Measurements from ENCODE around the gene SLC6A3. TPM values are rescaled to one million over a fixed set of nuclear protein-coding genes. Genes with fewer than 3 reads are reported as not detected.

SLC6A3 gene
- total RNA-seq, 1 donor from 2014 or later, result not detected

DNA sequence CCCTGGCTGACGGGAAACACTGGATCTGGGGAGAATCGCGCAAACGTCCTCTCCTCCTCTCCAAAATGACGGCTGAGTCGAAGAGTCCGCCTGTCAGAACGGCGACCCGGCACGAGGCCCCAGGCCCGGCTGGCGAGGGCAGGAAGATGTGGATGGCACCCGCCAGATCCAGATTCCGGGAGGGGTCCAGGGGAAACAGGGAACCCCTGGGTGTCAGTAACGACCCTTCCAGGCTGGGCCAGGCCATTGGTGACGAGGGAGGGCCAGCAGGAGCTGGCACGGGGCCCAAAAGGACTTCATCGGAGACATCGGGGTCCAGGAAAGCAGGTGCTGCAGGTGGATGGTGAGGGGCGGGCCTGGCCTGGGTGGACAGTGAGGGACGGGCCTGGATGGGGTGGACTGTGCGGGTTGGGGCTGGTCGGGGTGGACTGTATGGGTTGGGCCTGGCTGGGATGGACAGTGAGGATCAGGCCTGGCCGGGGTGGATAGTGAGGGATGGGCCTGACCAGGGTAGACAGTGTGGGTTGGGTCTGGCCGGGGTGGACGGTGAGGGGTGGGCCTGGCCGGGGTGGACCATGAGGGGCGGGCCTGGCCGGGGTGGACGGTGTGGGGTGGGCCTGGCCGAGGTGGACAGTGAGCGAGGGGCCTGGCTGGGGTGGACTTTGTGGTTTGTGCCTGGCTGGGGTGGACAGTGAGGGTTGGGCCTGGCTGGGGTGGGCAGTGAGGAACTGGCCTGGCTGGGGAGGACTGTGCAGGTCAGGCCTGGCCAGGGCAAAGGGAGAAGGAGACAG lies 14.0 kb downstream of the SLC6A3 start:
- TF ChIP-seq, protein P1, sequence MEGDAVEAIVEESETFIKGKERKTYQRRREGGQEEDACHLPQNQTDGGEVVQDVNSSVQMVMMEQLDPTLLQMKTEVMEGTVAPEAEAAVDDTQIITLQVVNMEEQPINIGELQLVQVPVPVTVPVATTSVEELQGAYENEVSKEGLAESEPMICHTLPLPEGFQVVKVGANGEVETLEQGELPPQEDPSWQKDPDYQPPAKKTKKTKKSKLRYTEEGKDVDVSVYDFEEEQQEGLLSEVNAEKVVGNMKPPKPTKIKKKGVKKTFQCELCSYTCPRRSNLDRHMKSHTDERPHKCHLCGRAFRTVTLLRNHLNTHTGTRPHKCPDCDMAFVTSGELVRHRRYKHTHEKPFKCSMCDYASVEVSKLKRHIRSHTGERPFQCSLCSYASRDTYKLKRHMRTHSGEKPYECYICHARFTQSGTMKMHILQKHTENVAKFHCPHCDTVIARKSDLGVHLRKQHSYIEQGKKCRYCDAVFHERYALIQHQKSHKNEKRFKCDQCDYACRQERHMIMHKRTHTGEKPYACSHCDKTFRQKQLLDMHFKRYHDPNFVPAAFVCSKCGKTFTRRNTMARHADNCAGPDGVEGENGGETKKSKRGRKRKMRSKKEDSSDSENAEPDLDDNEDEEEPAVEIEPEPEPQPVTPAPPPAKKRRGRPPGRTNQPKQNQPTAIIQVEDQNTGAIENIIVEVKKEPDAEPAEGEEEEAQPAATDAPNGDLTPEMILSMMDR (IDR thresholded peaks at IDR 0.05; ENCODE audit: borderline replicate concordance), result no peak
- no peaks in the 10 kb centered on the region for H3K36me3 ChIP-seq
- H3K27me3 ChIP-seq (ENCODE audit: low read depth), result peaks cover 6% of the 10 kb centered on the region
- H3K27ac ChIP-seq (replicated peaks), result no peak overlapping the region
- H3K4me1 ChIP-seq, result no peaks in the 10 kb centered on the region
- no peak overlapping the region for H3K4me3 ChIP-seq
- H3K9me3 ChIP-seq (replicated peaks), result peaks cover 43% of the 10 kb centered on the region
- DNase-seq, result no peak
- intact Hi-C loops (cut with micrococcal nuclease), result no loop called here

DNA sequence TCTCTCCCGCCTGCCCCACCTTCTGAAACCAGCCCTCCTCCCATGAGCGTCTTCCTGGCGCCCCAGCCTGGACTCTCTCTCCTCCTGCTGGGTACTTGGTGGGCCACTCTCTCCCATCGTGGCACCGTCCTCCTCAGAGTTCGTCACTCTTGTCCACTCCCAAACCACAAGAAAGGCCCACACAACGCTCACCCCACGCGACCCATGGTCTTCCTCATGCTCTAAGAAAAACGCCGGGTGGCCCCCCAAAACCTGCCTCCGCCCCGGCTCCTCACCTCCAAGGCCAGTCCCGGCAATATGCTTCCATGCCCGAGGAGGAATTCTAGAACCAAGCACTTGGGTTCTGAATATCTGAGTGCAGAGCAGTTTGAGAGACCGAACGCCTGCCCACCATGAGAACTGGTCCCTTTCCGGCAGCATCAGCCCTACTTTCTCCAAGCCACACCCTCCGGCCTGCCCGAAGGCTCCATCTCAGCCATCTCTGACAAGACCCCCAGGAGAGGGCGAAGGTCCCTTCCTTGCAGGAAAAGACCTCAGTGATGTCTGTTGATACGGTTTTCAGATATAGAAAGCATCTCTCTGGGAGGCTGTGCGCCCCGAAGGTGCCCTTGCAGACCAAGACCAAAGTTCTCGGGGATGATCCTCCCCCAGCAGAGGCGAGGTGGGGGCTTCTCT lies 15.0 kb downstream of the SLC6A3 start:
- no peaks in the 10 kb centered on the region for H3K36me3 ChIP-seq
- peaks cover 3% of the 10 kb centered on the region for H3K27me3 ChIP-seq (ENCODE audit: low read depth)
- H3K9me3 ChIP-seq (replicated peaks), result peaks cover 53% of the 10 kb centered on the region
- intact Hi-C loops (cut with micrococcal nuclease), result no loop called here
- H3K27ac ChIP-seq (replicated peaks), result no peak overlapping the region
- H3K4me1 ChIP-seq, result no peaks in the 10 kb centered on the region
- H3K4me3 ChIP-seq, result no peak overlapping the region
- TF ChIP-seq, protein P1 (IDR thresholded peaks at IDR 0.05; ENCODE audit: borderline replicate concordance), result no peak
- DNase-seq, result no peak

DNA sequence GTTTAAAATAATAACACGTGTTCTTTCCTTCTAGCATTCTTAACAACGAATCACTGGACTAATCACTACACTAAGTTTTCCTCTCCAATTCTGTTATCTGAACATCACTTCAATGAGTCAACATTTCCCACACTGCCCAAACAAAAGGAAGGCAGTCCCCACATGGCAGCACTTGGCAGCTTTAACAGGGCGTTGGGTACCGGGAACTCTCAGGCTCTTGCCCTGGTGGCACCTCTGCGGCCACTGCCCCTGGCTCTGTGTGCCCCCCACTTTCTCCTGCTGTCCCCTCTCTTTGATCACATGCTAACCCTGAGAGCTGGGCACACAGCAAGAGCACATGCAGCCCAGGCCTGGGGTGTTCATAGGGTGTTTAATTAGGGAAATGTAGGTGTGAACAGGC lies 15.7 kb downstream of the SLC6A3 start:
- no peak overlapping the region for H3K4me3 ChIP-seq
- H3K27me3 ChIP-seq (ENCODE audit: low read depth), result peaks cover 3% of the 10 kb centered on the region
- intact Hi-C loops (cut with micrococcal nuclease), result no loop called here
- H3K36me3 ChIP-seq, result no peaks in the 10 kb centered on the region
- H3K4me1 ChIP-seq, result no peaks in the 10 kb centered on the region
- H3K27ac ChIP-seq (replicated peaks), result no peak overlapping the region
- H3K9me3 ChIP-seq (replicated peaks), result peaks cover 56% of the 10 kb centered on the region
- no peak for DNase-seq
- TF ChIP-seq, protein P1 (IDR thresholded peaks at IDR 0.05; ENCODE audit: borderline replicate concordance), result no peak

DNA sequence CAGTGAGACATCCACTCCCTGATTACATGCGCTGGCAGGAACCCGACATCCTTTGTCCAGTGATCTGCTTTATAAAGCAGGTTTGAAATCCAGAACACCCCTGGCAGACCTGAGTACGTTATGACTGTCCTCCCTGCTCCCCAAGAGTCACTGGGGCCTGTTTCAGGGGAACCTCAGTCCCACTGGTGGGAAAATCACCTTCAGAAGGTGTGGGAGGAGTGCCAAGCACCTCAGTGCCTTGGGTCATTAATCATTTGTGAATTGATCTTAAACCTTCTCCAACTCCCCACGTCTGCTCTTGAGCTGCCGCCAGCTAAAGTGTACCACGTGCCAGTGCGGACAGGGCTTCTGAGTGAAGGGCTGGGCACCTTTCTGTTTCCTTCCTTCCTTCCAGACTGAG lies 16.2 kb downstream of the SLC6A3 start:
- Histone ChIP-seq H3K36me3 (no peaks in the 10 kb centered on the region), H3K27me3 (ENCODE audit: low read depth) (peaks cover 5% of the 10 kb centered on the region), H3K4me1 (no peaks in the 10 kb centered on the region), H3K27ac (replicated peaks) (no peak overlapping the region), H3K4me3 (no peak overlapping the region), H3K9me3 (replicated peaks) (peaks cover 56% of the 10 kb centered on the region)
- intact Hi-C loops (cut with micrococcal nuclease), result no loop called here
- no peak for DNase-seq
- TF ChIP-seq, protein P1 (IDR thresholded peaks at IDR 0.05; ENCODE audit: borderline replicate concordance), result no peak

DNA sequence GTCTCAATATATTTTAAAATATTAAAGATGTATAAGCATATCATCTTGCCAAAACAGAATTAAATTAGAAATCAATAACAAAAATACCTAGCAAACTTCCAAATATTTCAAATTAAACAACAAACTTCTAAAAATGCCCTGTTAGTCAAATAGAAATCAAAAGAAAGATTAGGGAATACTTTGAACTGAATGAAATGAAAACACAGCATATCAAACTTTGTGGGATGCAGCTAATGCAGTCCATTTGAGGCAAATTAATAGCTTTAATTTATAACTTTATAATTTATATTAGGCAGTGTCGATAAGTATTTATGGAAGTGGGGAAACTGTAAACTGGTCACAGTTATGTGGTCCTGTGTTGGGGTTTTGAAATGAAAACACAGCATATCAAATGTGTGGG lies 17.1 kb downstream of the SLC6A3 start:
- no peaks in the 10 kb centered on the region for H3K4me1 ChIP-seq
- TF ChIP-seq, protein P1 (IDR thresholded peaks at IDR 0.05; ENCODE audit: borderline replicate concordance), result no peak
- no peak overlapping the region for H3K27ac ChIP-seq (replicated peaks)
- no peak for DNase-seq
- no peaks in the 10 kb centered on the region for H3K36me3 ChIP-seq
- intact Hi-C loops (cut with micrococcal nuclease), result no loop called here
- H3K4me3 ChIP-seq, result no peak overlapping the region
- peaks cover 56% of the 10 kb centered on the region for H3K9me3 ChIP-seq (replicated peaks)
- peaks cover 12% of the 10 kb centered on the region for H3K27me3 ChIP-seq (ENCODE audit: low read depth)
